ENCODE measurements around the gene RTP5.

Gene RTP5

GRCh38 chr2:241858206-241859016, 11.1 kb upstream of the RTP5 start, which contains the start of gene PDCD1:
TSS of gene PDCD1 (minus strand) at chr2:241858894. CDS start at chr2:241858838, 56 bp downstream.
- peak; percentile 55 to 62 for ATAC-seq

- ATAC-seq, result peak; percentile 2 to 11
Observed at GRCh38 chr2:241859017-241859435, 10.5 kb upstream of the RTP5 start.

GRCh38 chr2:241859436-241860183, 9.9 kb upstream of the RTP5 start:
- peak; percentile 68 to 75 for ATAC-seq

- ATAC-seq, result peak; percentile 6 to 25
Observed at GRCh38 chr2:241860184-241861078, 9.1 kb upstream of the RTP5 start.

- ATAC-seq, result no peak
Observed at GRCh38 chr2:241861264-241861663, 8.3 kb upstream of the RTP5 start.

GRCh38 chr2:241862093-241862492, 7.4 kb upstream of the RTP5 start:
- ATAC-seq, result no peak

- no peak for ATAC-seq
Observed at GRCh38 chr2:241862775-241863535, 6.6 kb upstream of the RTP5 start.

- peak; percentile 43 to 44 for ATAC-seq
Observed at GRCh38 chr2:241863536-241863954, 6.0 kb upstream of the RTP5 start.

- ATAC-seq, result no peak
Observed at GRCh38 chr2:241864168-241864849, 5.2 kb upstream of the RTP5 start.

- no peak for ATAC-seq
Observed at GRCh38 chr2:241864850-241865213, 4.7 kb upstream of the RTP5 start.

GRCh38 chr2:241865416-241865956, 4.0 kb upstream of the RTP5 start:
- ATAC-seq, result no peak

- ATAC-seq, result no peak
Observed at GRCh38 chr2:241865957-241866789, 3.4 kb upstream of the RTP5 start.

GRCh38 chr2:241866790-241867645, 2.5 kb upstream of the RTP5 start:
- ATAC-seq, result no peak

GRCh38 chr2:241867776-241868420, 1.6 kb upstream of the RTP5 start:
- ATAC-seq, result peak; percentile 31 to 34

- no peak for ATAC-seq
Observed at GRCh38 chr2:241868661-241869081, 858 bp upstream of the RTP5 start.

GRCh38 chr2:241870081-241870541, 582 bp downstream of the RTP5 start:
- no peak for ATAC-seq

- no peak for ATAC-seq
Observed at GRCh38 chr2:241870611-241871537, 1.3 kb downstream of the RTP5 start.
